MCF 10A (cell line): ENCODE data around the gene ATP23. TPM values are rescaled to one million over a fixed set of nuclear protein-coding genes. Genes with fewer than 3 reads are reported as not detected.

Source experiments
- BruUV-seq: library from RNA; stranded (reverse); fragments of 400-500 nt; replicated peaks from 2 replicates; lab custom pipeline; 2021; lab: Mats Ljungman, UMichigan
- CTCF ChIA-PET: fragments of 300-600 bp; sonication (Branson Sonifier 250); formaldehyde crosslinking; extraction: SDS; loops from one replicate; lab custom pipeline; 2021; ENCODE audit warnings: antibody characterized with exemption, inconsistent platforms; lab: Yijun Ruan, JAX
- POLR2A ChIA-PET: fragments of 300-600, 350-650 bp; sonication (Branson Sonifier 250); formaldehyde crosslinking; extraction: SDS; loops from one replicate; lab custom pipeline; 2020; ENCODE audit warnings: antibody characterized with exemption, inconsistent platforms; lab: Yijun Ruan, JAX
- DNase-seq: peaks from one replicate; pipeline ENCODE4 v3.0.0-alpha.2; 2018; ENCODE audit not compliant: unreplicated experiment
- H3K27ac Mint-ChIP-seq: one replicate; pipeline ENCODE4 v1.8.0; 2022; ENCODE audit warnings: mild to moderate bottlenecking, low read depth, mixed read lengths; ENCODE audit not compliant: unreplicated experiment
- H3K27me3 Mint-ChIP-seq: one replicate; pipeline ENCODE4 v1.8.0; 2022; ENCODE audit warnings: mixed read lengths; ENCODE audit not compliant: insufficient read depth, unreplicated experiment
- H3K36me3 Mint-ChIP-seq: one replicate; pipeline ENCODE4 v1.8.0; 2022; ENCODE audit warnings: mild to moderate bottlenecking, moderate library complexity, mixed read lengths; ENCODE audit not compliant: insufficient read depth, unreplicated experiment
- H3K4me1 Mint-ChIP-seq: one replicate; pipeline ENCODE4 v1.8.0; 2022; ENCODE audit warnings: mixed read lengths; ENCODE audit not compliant: insufficient read depth, unreplicated experiment
- H3K4me3 Mint-ChIP-seq: one replicate; pipeline ENCODE4 v1.8.0; 2022; ENCODE audit warnings: mild to moderate bottlenecking, moderate library complexity, mixed read lengths; ENCODE audit not compliant: unreplicated experiment
- H3K9me3 Mint-ChIP-seq: one replicate; pipeline ENCODE4 v1.8.0; 2022; ENCODE audit warnings: mixed read lengths; ENCODE audit not compliant: unreplicated experiment
- intact Hi-C: fragments of 100-400 bp; cut with micrococcal nuclease; formaldehyde crosslinking; loops from 2 replicates; pipeline ENCODE4 v1.14.1; 2022
- total RNA-seq: library from RNA; stranded (reverse); gene quantifications from 2 replicates; pipeline ENCODE4 v1.2.3, GENCODE V29; 2022
- TF ChIP-seq, protein P1 (sequence below): fragments of 200-600 bp; IDR thresholded peaks from one replicate; pipeline ENCODE4 v1.8.0; 2022; ENCODE audit warnings: antibody characterized with exemption, mild to moderate bottlenecking; ENCODE audit not compliant: unreplicated experiment

The ATP23 gene
- total RNA-seq, 1 experiment from 2014 or later: 3.0 TPM

DNA sequence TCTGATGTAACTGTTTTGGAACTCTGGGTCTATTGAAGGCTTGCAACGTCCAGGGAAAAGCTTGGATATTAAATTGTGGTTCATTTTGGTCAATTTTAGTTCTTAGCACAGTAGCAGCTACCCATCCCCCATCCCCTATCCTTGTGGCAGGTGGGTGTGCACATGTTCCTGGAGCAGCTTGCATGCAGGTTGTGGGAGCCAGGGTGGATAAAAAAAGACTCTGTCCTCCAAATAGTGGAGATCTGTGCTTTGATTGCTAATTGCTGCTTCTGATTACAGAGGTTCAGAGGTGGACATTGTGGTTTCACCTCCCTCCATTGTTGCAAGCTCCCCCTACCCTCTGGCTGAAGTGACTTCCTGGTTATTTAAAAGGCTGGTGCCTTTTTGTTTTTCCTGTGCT, 23.1 kb downstream of the ATP23 start:
- no peaks in the 10 kb centered on the region for H3K27me3 Mint-ChIP-seq
- no peak overlapping the region for H3K27ac Mint-ChIP-seq
- no peaks in the 10 kb centered on the region for H3K4me1 Mint-ChIP-seq
- CTCF ChIA-PET: interaction anchor here (0.6 kb wide), 1 partner anchor 9 kb away, joined by 3 read pairs; no protein-coding TSS in a partner anchor
- BruUV-seq: no TSS peak
- POLR2A ChIA-PET: interaction anchor here (0.7 kb wide), 1 partner anchor 9 kb away, joined by 3 read pairs; no protein-coding TSS in a partner anchor
- H3K9me3 Mint-ChIP-seq: peaks cover 29% of the 10 kb centered on the region
- DNase-seq: no peak
- no peak overlapping the region for H3K4me3 Mint-ChIP-seq
- no peaks in the 10 kb centered on the region for H3K36me3 Mint-ChIP-seq
- TF ChIP-seq, protein P1, sequence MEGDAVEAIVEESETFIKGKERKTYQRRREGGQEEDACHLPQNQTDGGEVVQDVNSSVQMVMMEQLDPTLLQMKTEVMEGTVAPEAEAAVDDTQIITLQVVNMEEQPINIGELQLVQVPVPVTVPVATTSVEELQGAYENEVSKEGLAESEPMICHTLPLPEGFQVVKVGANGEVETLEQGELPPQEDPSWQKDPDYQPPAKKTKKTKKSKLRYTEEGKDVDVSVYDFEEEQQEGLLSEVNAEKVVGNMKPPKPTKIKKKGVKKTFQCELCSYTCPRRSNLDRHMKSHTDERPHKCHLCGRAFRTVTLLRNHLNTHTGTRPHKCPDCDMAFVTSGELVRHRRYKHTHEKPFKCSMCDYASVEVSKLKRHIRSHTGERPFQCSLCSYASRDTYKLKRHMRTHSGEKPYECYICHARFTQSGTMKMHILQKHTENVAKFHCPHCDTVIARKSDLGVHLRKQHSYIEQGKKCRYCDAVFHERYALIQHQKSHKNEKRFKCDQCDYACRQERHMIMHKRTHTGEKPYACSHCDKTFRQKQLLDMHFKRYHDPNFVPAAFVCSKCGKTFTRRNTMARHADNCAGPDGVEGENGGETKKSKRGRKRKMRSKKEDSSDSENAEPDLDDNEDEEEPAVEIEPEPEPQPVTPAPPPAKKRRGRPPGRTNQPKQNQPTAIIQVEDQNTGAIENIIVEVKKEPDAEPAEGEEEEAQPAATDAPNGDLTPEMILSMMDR: no peak
- intact Hi-C loops: no loop called here

DNA sequence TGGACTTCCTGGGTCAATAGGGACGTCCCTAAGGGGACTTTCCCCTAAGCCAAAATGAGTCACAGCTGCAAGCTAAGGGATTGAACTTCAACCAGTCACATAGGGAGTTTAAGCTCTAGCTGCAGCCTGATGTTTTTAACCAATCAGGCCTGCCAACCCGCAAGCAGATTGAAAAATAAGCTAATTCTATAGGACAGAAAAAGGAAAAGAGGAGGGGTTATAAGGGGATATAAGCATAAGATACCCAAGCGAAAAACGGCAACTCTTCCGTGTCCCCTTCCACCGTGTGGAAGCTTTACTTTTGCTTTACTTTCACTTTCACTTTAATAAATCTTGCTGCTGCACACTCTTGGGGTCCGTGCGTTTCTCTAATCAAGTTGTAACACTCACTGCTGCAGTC, 24.4 kb downstream of the ATP23 start:
- H3K4me3 Mint-ChIP-seq: no peak overlapping the region
- CTCF ChIA-PET: interaction anchor here (1.0 kb wide), 1 partner anchor 12 kb away, joined by 3 read pairs; no protein-coding TSS in a partner anchor
- intact Hi-C loops: no loop called here

DNA sequence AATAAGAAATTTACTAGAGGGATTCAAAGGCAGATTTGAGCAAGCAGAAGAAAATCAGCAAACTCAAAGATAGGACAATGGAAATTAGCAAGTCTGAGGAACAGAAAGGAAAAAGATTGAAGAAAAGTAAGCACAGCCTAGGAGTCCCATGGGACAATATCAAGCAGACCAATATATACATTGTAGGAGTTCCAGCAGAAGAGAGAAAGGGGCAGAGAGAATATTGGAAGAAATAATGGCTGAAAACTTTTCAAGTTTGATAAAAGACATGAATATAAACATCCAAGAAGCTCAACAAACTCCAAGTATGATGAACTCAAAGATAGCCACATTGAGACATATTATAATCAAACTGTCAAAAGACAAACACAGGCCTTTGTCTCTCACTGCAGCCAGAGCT, 25.2 kb downstream of the ATP23 start:
- Mint-ChIP-seq H3K9me3 (peaks cover 20% of the 10 kb centered on the region), H3K27ac (no peak overlapping the region), H3K27me3 (no peaks in the 10 kb centered on the region), H3K4me3 (no peak overlapping the region), H3K36me3 (no peaks in the 10 kb centered on the region), H3K4me1 (no peaks in the 10 kb centered on the region)
- intact Hi-C loops: no loop called here
- CTCF ChIA-PET: interaction anchor here (1.0 kb wide), 1 partner anchor 11 kb away, joined by 3 read pairs; no protein-coding TSS in a partner anchor
- POLR2A ChIA-PET: interaction anchor here (1.2 kb wide), 1 partner anchor 25 kb away, joined by 3 read pairs; the partner anchor contains the start of gene ATP23
- BruUV-seq: no TSS peak
- DNase-seq: no peak
- TF ChIP-seq, protein P1: no peak

More for the DNA sequence above, 24.4 kb downstream of the ATP23 start:
- no peak overlapping the region for H3K27ac Mint-ChIP-seq
- no peaks in the 10 kb centered on the region for H3K4me1 Mint-ChIP-seq
- no TSS peak for BruUV-seq
- TF ChIP-seq, protein P1: no peak
- H3K9me3 Mint-ChIP-seq: peaks cover 25% of the 10 kb centered on the region
- POLR2A ChIA-PET: interaction anchor here (1.2 kb wide), 1 partner anchor 25 kb away, joined by 3 read pairs; the partner anchor contains the start of gene ATP23
- H3K36me3 Mint-ChIP-seq: no peaks in the 10 kb centered on the region
- DNase-seq: no peak
- H3K27me3 Mint-ChIP-seq: no peaks in the 10 kb centered on the region

DNA sequence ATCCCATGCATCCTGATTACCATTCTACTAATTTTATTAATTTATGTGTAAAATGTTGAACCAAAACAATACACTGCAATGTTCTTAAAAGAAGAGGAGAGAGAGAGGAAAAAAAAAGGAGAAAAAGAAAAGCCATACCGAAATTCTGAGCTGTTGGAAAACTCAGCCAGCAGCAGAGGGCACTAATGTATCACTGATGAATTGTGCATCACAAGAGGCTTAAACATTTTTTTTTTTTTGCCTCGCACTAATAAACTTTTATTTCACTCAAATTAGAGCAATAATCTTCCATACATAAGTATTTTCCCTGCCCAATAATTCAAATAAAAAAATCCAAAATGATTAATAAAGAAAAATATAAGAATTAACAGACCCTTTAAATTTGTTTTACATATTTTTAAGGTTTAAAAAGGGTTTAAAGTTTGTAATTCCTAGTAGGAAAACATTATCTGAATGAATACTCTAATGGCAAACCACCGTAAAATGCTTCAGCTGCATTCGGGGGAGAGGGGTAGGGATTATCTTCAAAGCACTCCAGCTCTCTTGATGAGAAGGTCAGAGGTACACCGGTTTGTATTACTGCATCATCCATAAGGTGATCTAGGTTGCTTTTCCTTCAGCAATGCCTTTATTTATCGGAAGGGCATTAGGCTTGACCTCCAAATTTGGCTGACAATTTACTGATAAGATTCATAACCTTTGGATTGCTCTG, 41.9 kb downstream of the ATP23 start:
- peak; percentile 65 for DNase-seq
- ChIA-PET POLR2A (interaction anchor here (0.6 kb wide), 1 partner anchor 1223 kb away, joined by 3 read pairs; no protein-coding TSS in a partner anchor), CTCF (interaction anchor here (0.6 to 1.4 kb wide), 17 partner anchors 9 to 1130 kb away, joined by 3 to 7 read pairs (median 4); no protein-coding TSS in a partner anchor)
- H3K9me3 Mint-ChIP-seq: no peaks in the 10 kb centered on the region
- H3K36me3 Mint-ChIP-seq: no peaks in the 10 kb centered on the region
- no peak overlapping the region for H3K4me3 Mint-ChIP-seq
- no TSS peak for BruUV-seq
- no peak overlapping the region for H3K27ac Mint-ChIP-seq
- TF ChIP-seq, protein P1: peak; percentile 72
- H3K27me3 Mint-ChIP-seq: no peaks in the 10 kb centered on the region
- intact Hi-C loops: loop anchor here (1.0 to 5.0 kb wide), 6 partner anchors 363 to 1184 kb away; no protein-coding TSS in a partner anchor
- H3K4me1 Mint-ChIP-seq: peaks cover 6% of the 10 kb centered on the region
